Measurements from ENCODE around the gene PRKN.

GRCh38 chr6:162388383-162388777 is 339.2 kb downstream of the PRKN start:
- TF ChIP-seq, protein P1, sequence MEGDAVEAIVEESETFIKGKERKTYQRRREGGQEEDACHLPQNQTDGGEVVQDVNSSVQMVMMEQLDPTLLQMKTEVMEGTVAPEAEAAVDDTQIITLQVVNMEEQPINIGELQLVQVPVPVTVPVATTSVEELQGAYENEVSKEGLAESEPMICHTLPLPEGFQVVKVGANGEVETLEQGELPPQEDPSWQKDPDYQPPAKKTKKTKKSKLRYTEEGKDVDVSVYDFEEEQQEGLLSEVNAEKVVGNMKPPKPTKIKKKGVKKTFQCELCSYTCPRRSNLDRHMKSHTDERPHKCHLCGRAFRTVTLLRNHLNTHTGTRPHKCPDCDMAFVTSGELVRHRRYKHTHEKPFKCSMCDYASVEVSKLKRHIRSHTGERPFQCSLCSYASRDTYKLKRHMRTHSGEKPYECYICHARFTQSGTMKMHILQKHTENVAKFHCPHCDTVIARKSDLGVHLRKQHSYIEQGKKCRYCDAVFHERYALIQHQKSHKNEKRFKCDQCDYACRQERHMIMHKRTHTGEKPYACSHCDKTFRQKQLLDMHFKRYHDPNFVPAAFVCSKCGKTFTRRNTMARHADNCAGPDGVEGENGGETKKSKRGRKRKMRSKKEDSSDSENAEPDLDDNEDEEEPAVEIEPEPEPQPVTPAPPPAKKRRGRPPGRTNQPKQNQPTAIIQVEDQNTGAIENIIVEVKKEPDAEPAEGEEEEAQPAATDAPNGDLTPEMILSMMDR (IDR thresholded peaks at IDR 0.05) = no peak
- no peak for TF ChIP-seq POLR2A (IDR thresholded peaks at IDR 0.05)

All from thyroid gland (tissue), 4 donors.